B cell (primary cell): ENCODE results near the gene NPIPA1.
"Not testable (repeated sequence)": the region's sequence is repeated elsewhere in the genome, so short reads cannot be mapped to it uniquely, and the experiment has no call there.

Experiments used
- CTCF ChIP-seq: fragments of 200-600 bp; IDR thresholded peaks from one replicate; pipeline ENCODE4 v1.8.0; 2022; ENCODE audit warnings: antibody characterized with exemption, mild to moderate bottlenecking
- EZH2 ChIP-seq: IDR thresholded peaks from 2 replicates; pipeline ENCODE4 v1.6.1; 2012; ENCODE audit warnings: borderline replicate concordance, low read depth, mild to moderate bottlenecking, moderate library complexity, low read length; ENCODE audit not compliant: insufficient read depth, poor library complexity, severe bottlenecking

GRCh38 chr16:14988661-14989191 is 51.5 kb downstream of the NPIPA1 start:
- not testable (repeated sequence) for TF ChIP-seq CTCF, EZH2
